SU-DHL-6 (cell line): ENCODE data around the gene TRMO.

Experiments used
- CTCF ChIP-seq: fragments of 200-600 bp; sonication (generic); IDR thresholded peaks from one replicate; pipeline ENCODE4 v1.5.1; 2017; ENCODE audit warnings: antibody characterized with exemption, mild to moderate bottlenecking, low read length, moderate library complexity; ENCODE audit not compliant: insufficient read depth, poor library complexity, severe bottlenecking
- EZH2phosphoT487 ChIP-seq: fragments of 200-600 bp; sonication (generic), shearing (Covaris generic); conservative IDR thresholded peaks from 2 replicates; pipeline ENCODE4 v1.6.1; 2018; ENCODE audit warnings: mild to moderate bottlenecking, antibody characterized with exemption, low read length, moderate library complexity, mixed read lengths

GRCh38 chr9:97873425-97873824 is 48.9 kb downstream of the TRMO start:
- TF ChIP-seq CTCF (no peak), EZH2phosphoT487 (no peak)
